Activated T-cell treated with anti-CD3 and anti-CD28 coated beads, Interleukin-2, amount 50 U/mL, for 24 hours (primary cell): ENCODE measurements around the gene SGMS2.
A peak's percentile ranks its signal among the peaks of the same experiment; 100 is the strongest.

Experiments
- DNase-seq: peaks from one replicate; pipeline ENCODE4 v3.0.0-alpha.2; 2020
- H3K27ac Mint-ChIP-seq: 2 replicates; pipeline ENCODE4 v1.8.0; 2020; ENCODE audit warnings: mild to moderate bottlenecking, mixed read lengths
- H3K27me3 Mint-ChIP-seq: 2 replicates; pipeline ENCODE4 v1.8.0; 2020; ENCODE audit warnings: mixed read lengths
- H3K36me3 Mint-ChIP-seq: 2 replicates; pipeline ENCODE4 v1.8.0; 2020; ENCODE audit warnings: low read depth, mixed read lengths
- H3K4me1 Mint-ChIP-seq: 2 replicates; pipeline ENCODE4 v1.8.0; 2020; ENCODE audit warnings: low read depth, mixed read lengths
- H3K4me3 Mint-ChIP-seq: 2 replicates; pipeline ENCODE4 v1.8.0; 2020; ENCODE audit warnings: mild to moderate bottlenecking, moderate library complexity, mixed read lengths
- H3K9me3 Mint-ChIP-seq: 2 replicates; pipeline ENCODE4 v1.8.0; 2020; ENCODE audit warnings: mixed read lengths

SGMS2 gene

DNA sequence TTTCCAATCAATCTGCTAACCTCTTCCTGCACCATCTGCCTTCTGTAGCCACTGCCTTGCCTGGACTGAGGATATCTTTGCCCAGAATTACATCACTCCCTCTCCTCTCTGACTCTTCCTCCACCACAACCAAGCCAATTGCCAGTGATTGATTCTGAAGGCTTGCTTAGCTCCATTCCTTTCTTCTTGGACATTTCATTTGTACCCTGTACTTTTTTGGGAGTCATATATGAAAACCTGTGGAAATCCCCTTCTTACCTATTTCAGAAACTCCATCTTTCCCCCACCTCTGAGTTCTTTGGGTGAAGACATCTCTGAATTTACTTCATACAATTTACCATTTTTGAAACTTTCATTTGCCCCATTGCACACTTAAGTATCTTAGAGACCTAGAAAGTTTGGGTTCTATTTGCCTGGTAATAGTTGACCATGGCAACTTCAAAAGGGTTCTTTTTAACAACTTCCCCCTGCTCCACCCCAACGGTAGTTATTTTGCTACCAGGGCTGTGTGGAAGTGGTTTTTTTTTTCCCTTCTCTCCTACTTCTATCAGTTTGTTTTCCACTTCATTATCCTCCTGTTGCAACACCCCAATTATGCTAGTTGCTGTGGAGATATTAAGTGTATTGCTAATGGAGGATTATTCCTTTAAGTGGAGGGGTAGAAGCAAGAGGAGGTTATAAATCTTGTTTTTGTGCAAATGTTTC lies 14.3 kb downstream of the SGMS2 start:
- H3K9me3 Mint-ChIP-seq, result no peaks in the 10 kb centered on the region
- H3K36me3 Mint-ChIP-seq, result no peaks in the 10 kb centered on the region
- no peak for DNase-seq
- H3K4me3 Mint-ChIP-seq, result no peak overlapping the region
- H3K27me3 Mint-ChIP-seq, result peaks cover 16% of the 10 kb centered on the region
- no peak overlapping the region for H3K27ac Mint-ChIP-seq
- no peaks in the 10 kb centered on the region for H3K4me1 Mint-ChIP-seq

DNA sequence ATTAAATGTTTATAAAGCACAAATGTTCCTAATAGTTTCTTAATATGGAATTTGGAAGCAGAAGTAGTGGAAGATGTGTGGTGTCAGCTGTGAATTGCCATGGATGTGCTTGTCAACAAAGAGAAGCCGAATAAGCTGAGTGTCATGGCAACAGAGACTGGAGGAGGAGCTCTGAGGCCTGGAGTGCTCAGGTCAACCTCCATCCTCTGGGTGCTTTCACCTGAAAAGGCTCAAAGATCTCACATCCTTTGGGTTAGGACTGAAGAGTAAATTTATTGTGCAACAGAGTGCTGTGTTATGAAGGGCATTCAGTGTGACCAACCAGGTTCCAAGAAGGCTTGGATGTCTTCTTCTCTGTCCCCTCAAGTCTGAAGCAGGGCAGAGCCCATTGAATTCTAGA lies 18.7 kb downstream of the SGMS2 start:
- DNase-seq, result no peak
- peaks cover 24% of the 10 kb centered on the region for H3K27me3 Mint-ChIP-seq
- no peaks in the 10 kb centered on the region for H3K4me1 Mint-ChIP-seq
- no peak overlapping the region for H3K27ac Mint-ChIP-seq
- no peak overlapping the region for H3K4me3 Mint-ChIP-seq
- H3K9me3 Mint-ChIP-seq, result peaks cover 5% of the 10 kb centered on the region
- no peaks in the 10 kb centered on the region for H3K36me3 Mint-ChIP-seq

DNA sequence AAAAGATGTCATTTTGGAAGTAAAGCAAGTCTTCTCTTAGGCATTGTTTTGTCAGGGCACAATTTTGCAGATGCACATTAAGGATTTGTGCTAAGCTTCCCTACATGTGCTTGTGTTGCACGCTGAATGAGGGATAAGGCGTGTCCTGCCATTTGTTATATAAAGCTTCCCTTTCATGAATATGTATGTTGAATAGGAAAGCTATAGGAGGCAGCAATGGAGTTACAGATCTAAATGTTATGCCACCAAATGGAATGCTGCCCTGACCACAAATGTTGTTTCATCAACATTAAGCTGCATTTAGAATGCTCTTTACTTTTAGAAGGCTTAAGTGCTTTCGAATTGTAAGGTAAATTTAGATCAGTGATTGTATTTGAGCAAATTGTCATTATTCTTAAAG lies 20.9 kb downstream of the SGMS2 start:
- Mint-ChIP-seq H3K9me3 (peaks cover 6% of the 10 kb centered on the region), H3K4me1 (peaks cover 2% of the 10 kb centered on the region), H3K27me3 (peaks cover 23% of the 10 kb centered on the region)

DNA sequence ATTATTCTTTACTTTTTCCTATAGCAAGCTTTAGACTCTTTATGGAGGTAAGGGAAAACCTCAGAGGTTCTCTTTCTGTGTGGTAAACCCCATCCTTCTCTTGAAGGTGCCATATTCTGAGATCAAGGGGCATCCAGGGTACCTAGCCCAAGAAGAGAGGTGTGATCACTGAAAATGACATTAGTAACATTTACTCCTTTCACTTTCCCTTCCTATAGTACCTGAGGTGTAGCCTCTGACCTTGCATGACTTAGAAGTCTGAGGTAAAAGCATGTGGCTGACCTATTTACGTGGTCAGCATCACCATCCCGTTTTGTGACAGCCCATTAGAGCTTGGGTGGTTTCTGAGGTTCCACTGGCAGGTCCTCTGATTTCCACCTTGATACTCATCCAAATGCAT lies 25.7 kb downstream of the SGMS2 start:
- no peaks in the 10 kb centered on the region for H3K36me3 Mint-ChIP-seq
- H3K27ac Mint-ChIP-seq, result no peak overlapping the region
- DNase-seq, result no peak
- H3K4me3 Mint-ChIP-seq, result no peak overlapping the region
- H3K27me3 Mint-ChIP-seq, result peaks cover 10% of the 10 kb centered on the region
- H3K9me3 Mint-ChIP-seq, result peaks cover 6% of the 10 kb centered on the region
- H3K4me1 Mint-ChIP-seq, result peaks cover 12% of the 10 kb centered on the region

More for the DNA sequence above, 20.9 kb downstream of the SGMS2 start:
- no peak overlapping the region for H3K27ac Mint-ChIP-seq
- H3K4me3 Mint-ChIP-seq, result no peak overlapping the region
- DNase-seq, result no peak
- H3K36me3 Mint-ChIP-seq, result no peaks in the 10 kb centered on the region

DNA sequence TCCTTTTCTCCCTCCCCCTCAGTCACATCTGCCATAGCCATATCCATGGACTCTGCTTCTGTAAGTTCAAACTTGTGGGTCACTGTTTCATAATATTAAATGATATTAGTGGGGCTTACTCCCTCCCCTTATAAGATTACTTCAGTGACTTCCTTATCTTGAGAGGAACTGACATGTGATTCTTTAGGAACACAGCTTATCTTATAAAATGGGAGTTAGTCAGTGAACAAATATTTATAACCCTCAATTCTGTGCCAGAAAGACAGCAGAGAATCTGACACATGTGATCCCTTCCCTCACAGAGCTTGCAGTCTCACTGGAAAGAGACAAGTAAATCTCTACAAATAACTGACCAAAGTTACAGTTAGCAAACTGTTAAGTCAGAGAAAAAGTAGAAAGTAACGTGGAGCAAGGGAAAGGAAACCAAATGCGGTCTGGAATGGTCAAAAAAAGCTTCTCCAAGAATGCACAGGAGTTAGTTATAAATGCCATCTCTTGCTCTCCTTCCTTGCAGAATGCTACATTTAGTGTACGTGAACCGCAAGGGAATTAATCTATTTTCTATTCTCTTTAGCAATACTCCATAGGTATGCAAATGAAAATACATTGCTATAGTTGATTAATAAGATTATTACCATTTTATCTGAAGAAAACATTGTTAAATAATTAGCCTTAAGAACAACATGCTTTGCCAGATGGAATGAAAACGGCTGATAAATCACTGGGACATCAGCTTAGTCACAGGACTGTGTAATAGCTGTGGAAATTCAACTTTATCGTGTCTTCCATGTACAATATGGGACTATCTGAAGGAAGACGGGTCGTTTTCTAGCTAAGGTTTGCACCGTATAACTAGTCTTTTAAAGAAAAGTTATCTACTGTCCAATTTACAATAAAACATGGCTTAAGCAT lies 29.0 kb downstream of the SGMS2 start:
- no peak overlapping the region for H3K4me3 Mint-ChIP-seq
- H3K36me3 Mint-ChIP-seq, result no peaks in the 10 kb centered on the region
- H3K27me3 Mint-ChIP-seq, result peaks cover 18% of the 10 kb centered on the region
- DNase-seq, result no peak
- no peak overlapping the region for H3K27ac Mint-ChIP-seq
- H3K4me1 Mint-ChIP-seq, result peaks cover 12% of the 10 kb centered on the region
- no peaks in the 10 kb centered on the region for H3K9me3 Mint-ChIP-seq

DNA sequence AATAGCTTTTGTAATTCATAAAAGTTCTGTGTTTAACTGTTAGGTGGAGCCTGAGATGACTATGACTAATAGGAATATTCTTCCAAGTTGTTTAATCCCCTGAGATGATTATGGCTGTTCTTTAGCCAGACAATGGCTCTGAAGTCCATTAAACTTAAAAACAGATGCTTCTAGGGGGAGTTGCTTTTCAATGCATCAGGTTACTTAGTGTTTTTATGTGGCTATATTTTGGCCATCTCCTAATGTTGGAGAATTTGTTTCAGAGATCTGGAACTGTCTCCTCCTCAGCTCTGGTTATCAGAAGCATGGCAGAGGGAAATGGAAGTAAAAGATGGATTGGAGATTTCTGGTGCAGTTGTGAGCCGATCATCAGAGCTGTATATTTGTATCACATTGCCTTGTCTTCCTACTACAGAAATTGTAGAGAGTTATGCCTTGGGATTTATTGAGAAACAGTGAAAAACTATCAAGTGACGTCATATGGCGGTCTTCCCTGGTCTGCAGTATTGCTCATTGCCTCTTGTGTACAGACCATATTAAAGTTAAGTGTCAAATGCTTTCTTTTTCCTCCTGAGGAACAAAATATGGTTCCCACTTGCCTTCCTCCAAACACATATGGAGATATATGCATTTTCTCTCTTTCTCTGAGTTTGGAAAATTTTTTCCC lies 29.8 kb downstream of the SGMS2 start:
- no peak overlapping the region for H3K4me3 Mint-ChIP-seq
- peaks cover 20% of the 10 kb centered on the region for H3K27me3 Mint-ChIP-seq
- DNase-seq, result no peak
- H3K36me3 Mint-ChIP-seq, result no peaks in the 10 kb centered on the region
- H3K27ac Mint-ChIP-seq, result no peak overlapping the region
- H3K9me3 Mint-ChIP-seq, result no peaks in the 10 kb centered on the region
- peaks cover 12% of the 10 kb centered on the region for H3K4me1 Mint-ChIP-seq

- Mint-ChIP-seq H3K4me3 (no peak overlapping the region), H3K27me3 (peaks cover 23% of the 10 kb centered on the region), H3K27ac (no peak overlapping the region), H3K9me3 (no peaks in the 10 kb centered on the region), H3K36me3 (no peaks in the 10 kb centered on the region), H3K4me1 (peaks cover 9% of the 10 kb centered on the region)
- no peak for DNase-seq
Measured at GRCh38 chr4:107855723-107856122, 31.0 kb downstream of the SGMS2 start.

GRCh38 chr4:107856901-107857300 lies 32.2 kb downstream of the SGMS2 start:
- peaks cover 26% of the 10 kb centered on the region for H3K27me3 Mint-ChIP-seq
- H3K4me3 Mint-ChIP-seq, result no peak overlapping the region
- H3K27ac Mint-ChIP-seq, result no peak overlapping the region
- H3K36me3 Mint-ChIP-seq, result no peaks in the 10 kb centered on the region
- H3K9me3 Mint-ChIP-seq, result no peaks in the 10 kb centered on the region
- H3K4me1 Mint-ChIP-seq, result peaks cover 2% of the 10 kb centered on the region
- DNase-seq, result no peak

GRCh38 chr4:107857741-107858140 lies 33.0 kb downstream of the SGMS2 start:
- H3K4me1 Mint-ChIP-seq, result peaks cover 9% of the 10 kb centered on the region
- no peaks in the 10 kb centered on the region for H3K9me3 Mint-ChIP-seq
- H3K27ac Mint-ChIP-seq, result no peak overlapping the region
- no peak for DNase-seq
- H3K27me3 Mint-ChIP-seq, result peaks cover 29% of the 10 kb centered on the region
- no peak overlapping the region for H3K4me3 Mint-ChIP-seq
- H3K36me3 Mint-ChIP-seq, result no peaks in the 10 kb centered on the region

GRCh38 chr4:107858158-107858742 lies 33.5 kb downstream of the SGMS2 start:
- DNase-seq, result no peak
- Mint-ChIP-seq H3K4me3 (no peak overlapping the region), H3K9me3 (no peaks in the 10 kb centered on the region), H3K27ac (no peak overlapping the region), H3K27me3 (peaks cover 34% of the 10 kb centered on the region), H3K36me3 (no peaks in the 10 kb centered on the region), H3K4me1 (peaks cover 14% of the 10 kb centered on the region)

DNA sequence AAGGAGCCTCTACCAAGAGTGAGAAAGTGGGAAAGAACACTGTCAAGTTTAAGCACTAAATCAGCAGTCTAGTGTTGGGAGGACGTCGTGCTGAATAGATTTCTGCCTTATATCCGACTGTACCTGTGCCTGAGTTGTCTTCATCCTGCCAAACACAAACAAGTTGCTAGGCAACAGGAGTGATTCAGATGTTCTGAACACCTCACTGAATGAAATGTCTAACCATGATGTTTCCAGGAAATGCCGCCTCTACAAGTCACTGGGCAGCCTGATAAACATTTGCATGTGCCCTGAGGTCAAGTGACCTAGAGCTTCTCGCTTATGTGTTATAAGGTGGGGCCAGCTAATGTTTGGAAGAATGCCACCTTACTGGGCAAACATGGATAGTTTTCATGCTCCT lies 37.9 kb downstream of the SGMS2 start:
- no peak for DNase-seq
- H3K4me1 Mint-ChIP-seq, result peaks cover 24% of the 10 kb centered on the region
- no peaks in the 10 kb centered on the region for H3K9me3 Mint-ChIP-seq
- no peak overlapping the region for H3K4me3 Mint-ChIP-seq
- H3K27ac Mint-ChIP-seq, result peak overlapping the region; percentile 72
- peaks cover 28% of the 10 kb centered on the region for H3K27me3 Mint-ChIP-seq
- H3K36me3 Mint-ChIP-seq, result no peaks in the 10 kb centered on the region

- no peak overlapping the region for H3K4me3 Mint-ChIP-seq
- H3K4me1 Mint-ChIP-seq, result peaks cover 24% of the 10 kb centered on the region
- DNase-seq, result no peak
- H3K9me3 Mint-ChIP-seq, result no peaks in the 10 kb centered on the region
- peak overlapping the region; percentile 72 for H3K27ac Mint-ChIP-seq
- H3K36me3 Mint-ChIP-seq, result no peaks in the 10 kb centered on the region
- H3K27me3 Mint-ChIP-seq, result peaks cover 20% of the 10 kb centered on the region
Measured at GRCh38 chr4:107863416-107863815, 38.7 kb downstream of the SGMS2 start.

- Mint-ChIP-seq H3K4me3 (no peak overlapping the region), H3K27ac (no peak overlapping the region), H3K4me1 (peaks cover 24% of the 10 kb centered on the region), H3K9me3 (no peaks in the 10 kb centered on the region), H3K27me3 (peaks cover 17% of the 10 kb centered on the region), H3K36me3 (no peaks in the 10 kb centered on the region)
- no peak for DNase-seq
Measured at GRCh38 chr4:107863850-107864371, 39.2 kb downstream of the SGMS2 start.

DNA sequence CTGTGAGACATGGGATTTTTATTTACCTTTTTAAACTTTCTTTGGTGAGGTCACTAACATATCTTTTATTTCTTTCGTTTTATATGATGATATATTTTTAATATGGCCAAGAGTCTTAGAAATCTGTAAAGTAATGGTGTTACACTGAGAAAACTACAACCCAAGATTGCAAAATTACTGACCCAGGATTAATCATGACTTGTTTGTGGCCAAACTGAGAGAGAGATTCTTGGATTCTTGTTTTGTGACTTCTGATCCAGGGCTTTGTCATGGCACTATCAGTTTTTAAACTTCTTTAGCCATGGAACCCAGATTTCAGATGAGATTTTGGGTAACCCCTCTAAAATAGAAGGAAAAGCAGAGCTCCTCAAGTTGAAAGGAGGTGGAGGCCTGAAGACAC lies 42.0 kb downstream of the SGMS2 start:
- H3K36me3 Mint-ChIP-seq, result no peaks in the 10 kb centered on the region
- no peak overlapping the region for H3K4me3 Mint-ChIP-seq
- peaks cover 24% of the 10 kb centered on the region for H3K4me1 Mint-ChIP-seq
- peaks cover 12% of the 10 kb centered on the region for H3K27me3 Mint-ChIP-seq
- no peak for DNase-seq
- H3K9me3 Mint-ChIP-seq, result no peaks in the 10 kb centered on the region
- no peak overlapping the region for H3K27ac Mint-ChIP-seq
